Glutamatergic neuron (in vitro differentiated cells): ENCODE data around the gene FAR1. TPM values are rescaled to one million over a fixed set of nuclear protein-coding genes. Genes with fewer than 3 reads are reported as not detected.
"Not testable (repeated sequence)": the region's sequence is repeated elsewhere in the genome, so short reads cannot be mapped to it uniquely, and the experiment has no call there.

Experiments used
- DNase-seq: peaks from one replicate; pipeline ENCODE4 v3.0.0; 2022
- H3K27ac Mint-ChIP-seq: one replicate; pipeline ENCODE4 v1.8.0; 2020; ENCODE audit warnings: mild to moderate bottlenecking, mixed read lengths, inconsistent platforms; ENCODE audit not compliant: unreplicated experiment
- H3K27me3 Mint-ChIP-seq: one replicate; pipeline ENCODE4 v1.8.0; 2020; ENCODE audit warnings: mild to moderate bottlenecking, moderate library complexity, mixed read lengths, inconsistent platforms; ENCODE audit not compliant: unreplicated experiment
- H3K36me3 Mint-ChIP-seq: one replicate; pipeline ENCODE4 v1.8.0; 2020; ENCODE audit warnings: mild to moderate bottlenecking, mixed read lengths, inconsistent platforms; ENCODE audit not compliant: unreplicated experiment
- H3K4me1 Mint-ChIP-seq: one replicate; pipeline ENCODE4 v1.8.0; 2020; ENCODE audit warnings: mild to moderate bottlenecking, low read depth, mixed read lengths, inconsistent platforms; ENCODE audit not compliant: unreplicated experiment
- H3K4me3 Mint-ChIP-seq: one replicate; pipeline ENCODE4 v1.8.0; 2020; ENCODE audit warnings: mild to moderate bottlenecking, mixed read lengths, inconsistent platforms; ENCODE audit not compliant: unreplicated experiment
- H3K9me3 Mint-ChIP-seq: one replicate; pipeline ENCODE4 v1.8.0; 2020; ENCODE audit warnings: mild to moderate bottlenecking, moderate library complexity, mixed read lengths, inconsistent platforms; ENCODE audit not compliant: unreplicated experiment
- long read RNA-seq: library from polyadenylated mRNA; unstranded; transcript quantifications from one replicate; pipeline ENCODE4 v2.0.0, GENCODE V29; 2020; ENCODE audit not compliant: unreplicated experiment
- total RNA-seq: library from RNA; stranded (reverse); fragmentation: NEBNext Ultra II Directional; extraction: Animal tissue kit (Norgen Biotek cat#: 25700); gene quantifications from one replicate; pipeline ENCODE4 v1.2.1, GENCODE V29; 2021; ENCODE audit not compliant: unreplicated experiment
- TF ChIP-seq, protein P1 (sequence below): fragments of 200-600 bp; sonication (generic); IDR thresholded peaks from one replicate; pipeline ENCODE4 v1.5.0; 2021; ENCODE audit not compliant: partially characterized antibody, unreplicated experiment

FAR1 gene
- 74.4 TPM for total RNA-seq
- long read RNA-seq, full-length matches to known transcripts, result 3 of 8 reads
- long read RNA-seq, partial matches to known transcripts, result 4 of 8 reads
- long read RNA-seq, other reads (novel, unspliced or antisense), result 1 of 8 reads

DNA sequence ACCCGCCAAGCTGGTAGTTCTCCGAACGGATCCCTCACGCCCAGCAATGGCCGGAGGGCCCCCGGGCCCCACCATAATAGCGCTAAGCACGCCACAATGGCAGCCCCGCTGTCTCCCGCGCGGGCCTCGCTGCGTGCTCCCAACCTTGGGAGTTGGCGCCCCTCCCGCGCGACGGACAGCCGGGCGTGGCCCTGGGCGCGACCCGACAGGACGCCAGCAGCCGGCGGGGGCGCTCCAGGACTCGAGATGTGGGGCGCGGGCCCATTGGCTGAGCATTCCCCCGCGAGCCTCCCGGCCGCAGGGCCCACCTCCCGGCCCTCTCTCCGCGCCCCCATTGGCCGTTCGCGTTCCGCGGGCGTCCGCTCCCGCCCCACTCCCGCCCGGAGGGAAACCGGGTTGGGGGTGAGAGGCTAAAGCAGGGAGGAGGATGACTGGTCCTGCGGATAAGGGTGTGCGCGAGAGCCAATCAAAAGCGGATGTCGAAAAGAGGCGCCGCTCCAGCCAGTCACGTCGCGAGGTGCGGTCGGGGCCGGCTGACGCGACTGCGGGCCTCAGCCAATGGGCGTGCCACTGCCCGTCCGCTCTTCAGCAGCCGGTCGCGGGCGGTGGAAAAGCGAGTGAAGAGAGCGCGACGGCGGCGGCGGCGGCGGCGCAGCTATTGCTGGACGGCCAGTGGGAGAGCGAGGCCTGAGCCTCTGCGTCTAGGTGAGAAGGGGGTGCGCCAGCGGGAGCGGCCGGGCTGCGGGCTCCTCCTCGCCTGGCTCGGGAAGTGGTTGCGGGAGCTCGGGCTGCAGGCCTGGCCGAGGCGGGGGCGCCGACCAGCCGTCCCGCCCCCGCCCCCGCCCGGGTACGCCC is at the start of gene FAR1:
TSS of gene FAR1 (plus strand) at position 567 of the 855 bp plus-strand sequence. CDS start 26,098 bp downstream, outside the sequence.
- TF ChIP-seq, protein P1, sequence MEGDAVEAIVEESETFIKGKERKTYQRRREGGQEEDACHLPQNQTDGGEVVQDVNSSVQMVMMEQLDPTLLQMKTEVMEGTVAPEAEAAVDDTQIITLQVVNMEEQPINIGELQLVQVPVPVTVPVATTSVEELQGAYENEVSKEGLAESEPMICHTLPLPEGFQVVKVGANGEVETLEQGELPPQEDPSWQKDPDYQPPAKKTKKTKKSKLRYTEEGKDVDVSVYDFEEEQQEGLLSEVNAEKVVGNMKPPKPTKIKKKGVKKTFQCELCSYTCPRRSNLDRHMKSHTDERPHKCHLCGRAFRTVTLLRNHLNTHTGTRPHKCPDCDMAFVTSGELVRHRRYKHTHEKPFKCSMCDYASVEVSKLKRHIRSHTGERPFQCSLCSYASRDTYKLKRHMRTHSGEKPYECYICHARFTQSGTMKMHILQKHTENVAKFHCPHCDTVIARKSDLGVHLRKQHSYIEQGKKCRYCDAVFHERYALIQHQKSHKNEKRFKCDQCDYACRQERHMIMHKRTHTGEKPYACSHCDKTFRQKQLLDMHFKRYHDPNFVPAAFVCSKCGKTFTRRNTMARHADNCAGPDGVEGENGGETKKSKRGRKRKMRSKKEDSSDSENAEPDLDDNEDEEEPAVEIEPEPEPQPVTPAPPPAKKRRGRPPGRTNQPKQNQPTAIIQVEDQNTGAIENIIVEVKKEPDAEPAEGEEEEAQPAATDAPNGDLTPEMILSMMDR, result peak; percentile 62
- DNase-seq, result peak; percentile 99
- H3K27ac Mint-ChIP-seq, result peak within 1 kb of the TSS; percentile 95
- H3K4me3 Mint-ChIP-seq, result peak within 1 kb of the TSS; percentile 99
- H3K4me1 Mint-ChIP-seq, result peaks cover 21% of the 10 kb centered on the region
- H3K27me3 Mint-ChIP-seq, result peaks cover 4% of the 10 kb centered on the region
- H3K36me3 Mint-ChIP-seq, result no peaks in the 10 kb centered on the region
- H3K9me3 Mint-ChIP-seq, result peaks cover 7% of the 10 kb centered on the region

DNA sequence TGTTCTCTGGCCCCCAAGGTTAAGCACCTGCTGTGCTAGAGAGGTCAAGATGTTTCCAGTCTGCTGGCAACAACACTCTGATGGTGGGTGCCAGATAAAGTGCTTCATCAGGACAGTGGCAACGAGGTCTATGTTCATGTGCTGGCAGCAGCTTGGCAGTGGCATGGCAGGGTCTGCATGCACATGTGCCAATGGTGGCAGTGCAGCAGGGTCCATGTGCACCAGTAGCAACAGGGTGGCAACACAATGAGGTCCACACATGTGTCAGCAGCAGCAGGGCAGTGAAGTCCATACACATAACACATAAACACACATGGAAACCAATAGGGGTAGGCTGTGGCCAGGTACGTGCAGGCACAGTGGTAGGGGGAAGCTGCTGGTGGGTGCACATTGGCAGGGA is 48.4 kb upstream of the FAR1 start:
- Mint-ChIP-seq H3K9me3 (peaks cover 6% of the 10 kb centered on the region), H3K27ac (peak overlapping the region; percentile 8), H3K27me3 (peaks cover 2% of the 10 kb centered on the region), H3K36me3 (no peaks in the 10 kb centered on the region), H3K4me3 (no peak overlapping the region), H3K4me1 (no peaks in the 10 kb centered on the region)
- no peak for DNase-seq
- TF ChIP-seq, protein P1, result no peak

DNA sequence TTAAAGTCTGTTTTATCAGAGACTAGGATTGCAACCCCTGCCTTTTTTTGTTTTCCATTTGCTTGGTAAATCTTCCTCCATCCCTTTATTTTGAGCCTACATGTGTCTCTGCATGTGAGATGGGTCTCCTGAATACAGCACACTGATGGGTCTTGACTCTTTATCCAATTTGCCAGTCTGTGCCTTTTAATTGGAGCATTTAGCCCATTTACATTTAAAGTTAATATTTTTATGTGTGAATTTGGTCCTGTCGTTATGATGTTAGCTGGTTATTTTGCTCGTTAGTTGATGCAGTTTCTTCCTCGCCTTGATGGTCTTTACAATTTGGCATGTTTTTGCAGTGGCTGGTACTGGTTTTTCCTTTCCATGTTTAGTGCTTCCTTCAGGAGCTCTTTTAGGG is 41.6 kb upstream of the FAR1 start:
- not testable (repeated sequence) for H3K36me3 Mint-ChIP-seq, H3K27ac Mint-ChIP-seq, H3K9me3 Mint-ChIP-seq, DNase-seq, H3K27me3 Mint-ChIP-seq, H3K4me1 Mint-ChIP-seq, H3K4me3 Mint-ChIP-seq

DNA sequence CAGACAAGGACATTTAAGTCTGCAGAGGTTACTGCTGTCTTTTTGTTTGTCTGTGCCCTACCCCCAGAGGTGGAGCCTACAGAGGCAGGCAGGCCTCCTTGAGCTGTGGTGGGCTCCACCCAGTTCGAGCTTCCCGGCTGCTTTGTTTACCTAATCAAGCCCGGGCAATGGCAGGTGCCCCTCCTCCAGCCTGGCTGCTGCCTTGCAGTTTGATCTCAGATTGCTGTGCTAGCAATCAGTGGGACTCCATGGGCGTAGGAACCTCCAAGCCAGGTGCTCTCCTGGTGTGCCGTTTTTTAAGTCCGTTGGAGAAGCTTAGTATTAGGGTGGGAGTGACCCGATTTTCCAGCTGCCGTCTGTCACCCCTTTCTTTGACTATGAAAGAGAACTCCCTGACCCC is 39.8 kb upstream of the FAR1 start:
- H3K27ac Mint-ChIP-seq, H3K27me3 Mint-ChIP-seq, H3K4me3 Mint-ChIP-seq, H3K4me1 Mint-ChIP-seq, H3K36me3 Mint-ChIP-seq, DNase-seq, H3K9me3 Mint-ChIP-seq: not testable (repeated sequence)

DNA sequence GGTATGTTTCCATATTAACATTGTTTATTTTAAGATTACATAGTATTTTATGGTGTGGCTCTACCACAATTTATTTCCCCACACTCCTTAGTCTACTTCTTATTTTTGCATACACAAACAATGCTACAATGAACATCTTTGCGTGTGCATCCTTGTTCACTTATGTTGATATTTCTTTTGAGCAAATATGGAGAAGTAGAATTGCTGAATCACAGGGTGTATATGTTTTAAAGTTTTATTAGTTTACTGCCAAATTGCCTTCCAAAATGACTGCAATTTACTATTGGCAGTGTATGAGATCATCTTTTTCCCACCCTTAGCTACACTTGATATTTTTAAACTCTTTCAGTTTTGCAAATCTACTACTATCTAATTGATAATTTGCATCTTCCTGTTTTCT is 38.7 kb upstream of the FAR1 start:
- no peaks in the 10 kb centered on the region for H3K36me3 Mint-ChIP-seq
- H3K4me3 Mint-ChIP-seq, result no peak overlapping the region
- TF ChIP-seq, protein P1, result no peak
- no peaks in the 10 kb centered on the region for H3K27me3 Mint-ChIP-seq
- DNase-seq, result no peak
- H3K27ac Mint-ChIP-seq, result no peak overlapping the region
- no peaks in the 10 kb centered on the region for H3K9me3 Mint-ChIP-seq
- no peaks in the 10 kb centered on the region for H3K4me1 Mint-ChIP-seq

GRCh38 chr11:13635290-13635689 is 33.2 kb upstream of the FAR1 start:
- no peaks in the 10 kb centered on the region for H3K36me3 Mint-ChIP-seq
- no peak overlapping the region for H3K4me3 Mint-ChIP-seq
- H3K4me1 Mint-ChIP-seq, result no peaks in the 10 kb centered on the region
- H3K9me3 Mint-ChIP-seq, result no peaks in the 10 kb centered on the region
- H3K27me3 Mint-ChIP-seq, result no peaks in the 10 kb centered on the region
- TF ChIP-seq, protein P1, result no peak
- no peak overlapping the region for H3K27ac Mint-ChIP-seq
- no peak for DNase-seq
